HUES6 (cell line): Measurements from ENCODE around the gene MMP24OS.

Experiments
- H3K27ac ChIP-seq: 2 replicates; pipeline ENCODE4 v1.7.0; 2013; ENCODE audit warnings: low read depth, mild to moderate bottlenecking, low read length, inconsistent platforms
- H3K27me3 ChIP-seq: 2 replicates; pipeline ENCODE4 v1.6.1; 2013; ENCODE audit warnings: low read length; ENCODE audit not compliant: control insufficient read depth, insufficient read depth
- H3K36me3 ChIP-seq: 2 replicates; pipeline ENCODE4 v1.6.1; 2013; ENCODE audit warnings: low read length; ENCODE audit not compliant: control insufficient read depth, insufficient read depth
- H3K4me1 ChIP-seq: 2 replicates; pipeline ENCODE4 v1.6.1; 2013; ENCODE audit warnings: low read length; ENCODE audit not compliant: control insufficient read depth, insufficient read depth
- H3K4me3 ChIP-seq: 2 replicates; pipeline ENCODE4 v1.5.1; 2013; ENCODE audit warnings: low read depth, low read length
- H3K9ac ChIP-seq: one replicate; pipeline ENCODE4 v1.6.1; 2013; ENCODE audit warnings: mild to moderate bottlenecking, low read length
- H3K9me3 ChIP-seq: 2 replicates; pipeline ENCODE4 v1.6.1; 2013; ENCODE audit warnings: low read depth, low read length; ENCODE audit not compliant: control insufficient read depth, insufficient read depth

Gene MMP24OS

GRCh38 chr20:35277531-35278395 is at the start of gene MMP24OS:
MMP24OS (minus strand) TSS chr20:35278122; CDS start chr20:35277929, 193 bp downstream.
- H3K9me3 ChIP-seq = no peaks in the 10 kb centered on the region
- H3K27me3 ChIP-seq = no peaks in the 10 kb centered on the region
- peak within 1 kb of the TSS; percentile 84 for H3K9ac ChIP-seq
- peaks cover 64% of the 10 kb centered on the region for H3K36me3 ChIP-seq
- peak within 1 kb of the TSS; percentile 59; the same call in 1 of the 2 replicates for H3K27ac ChIP-seq
- H3K4me1 ChIP-seq = peaks cover 12% of the 10 kb centered on the region
- peak within 1 kb of the TSS; percentile 77 for H3K4me3 ChIP-seq

- Histone ChIP-seq H3K4me1 (peaks cover 12% of the 10 kb centered on the region), H3K27ac (no peak overlapping the region), H3K27me3 (no peaks in the 10 kb centered on the region), H3K9me3 (no peaks in the 10 kb centered on the region), H3K36me3 (no peaks in the 10 kb centered on the region), H3K4me3 (no peak overlapping the region), H3K9ac (no peak overlapping the region)
These were observed 49.4 kb upstream of the MMP24OS start for GRCh38 chr20:35327074-35327976.

DNA sequence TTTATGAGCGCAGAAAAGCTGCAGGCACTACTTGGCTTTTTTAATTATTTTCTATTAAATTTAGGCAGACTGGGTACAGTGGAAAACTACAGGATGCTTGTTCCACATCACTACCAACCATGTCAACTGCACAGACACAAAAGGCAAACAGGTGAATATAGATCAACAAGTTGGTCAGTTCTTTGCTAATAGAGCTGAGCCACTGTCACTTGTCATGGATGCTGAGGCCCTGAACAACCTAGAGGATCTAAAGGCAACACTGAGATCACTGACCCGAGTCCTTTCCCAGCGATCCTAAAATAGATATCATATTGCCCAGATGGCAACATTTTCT is 48.8 kb upstream of the MMP24OS start:
- H3K27me3 ChIP-seq = no peaks in the 10 kb centered on the region
- H3K36me3 ChIP-seq = no peaks in the 10 kb centered on the region
- peaks cover 12% of the 10 kb centered on the region for H3K4me1 ChIP-seq
- H3K9me3 ChIP-seq = no peaks in the 10 kb centered on the region
- no peak overlapping the region for H3K9ac ChIP-seq
- no peak overlapping the region for H3K4me3 ChIP-seq
- no peak overlapping the region for H3K27ac ChIP-seq

GRCh38 chr20:35326021-35326739 is 48.3 kb upstream of the MMP24OS start:
- Histone ChIP-seq H3K9ac (no peak overlapping the region), H3K4me3 (no peak overlapping the region), H3K9me3 (no peaks in the 10 kb centered on the region), H3K4me1 (peaks cover 12% of the 10 kb centered on the region), H3K36me3 (no peaks in the 10 kb centered on the region), H3K27me3 (no peaks in the 10 kb centered on the region), H3K27ac (no peak overlapping the region)

DNA sequence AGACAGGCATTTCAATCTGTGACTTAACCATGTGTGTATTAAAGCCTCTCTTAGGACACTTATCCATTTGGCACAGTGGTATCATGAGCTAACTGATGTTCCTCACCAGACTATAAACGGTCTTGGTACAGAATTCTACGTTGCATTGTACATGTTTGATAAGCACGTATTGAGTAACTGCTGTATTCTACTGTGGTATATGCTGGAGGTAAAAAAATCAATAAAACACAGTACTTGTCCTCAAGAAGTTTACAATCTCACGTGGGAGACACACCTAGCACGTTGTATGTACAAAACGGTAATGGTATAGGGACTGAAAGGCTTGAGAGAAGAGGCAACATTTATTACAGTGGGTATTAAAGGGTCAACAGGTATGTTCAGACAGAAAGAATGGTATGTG is 47.5 kb upstream of the MMP24OS start:
- H3K36me3 ChIP-seq = no peaks in the 10 kb centered on the region
- no peaks in the 10 kb centered on the region for H3K27me3 ChIP-seq
- H3K4me3 ChIP-seq = no peak overlapping the region
- no peaks in the 10 kb centered on the region for H3K9me3 ChIP-seq
- H3K27ac ChIP-seq = no peak overlapping the region
- H3K9ac ChIP-seq = no peak overlapping the region
- peaks cover 18% of the 10 kb centered on the region for H3K4me1 ChIP-seq

GRCh38 chr20:35320396-35321126 is 42.6 kb upstream of the MMP24OS start:
- H3K36me3 ChIP-seq = no peaks in the 10 kb centered on the region
- no peak overlapping the region for H3K9ac ChIP-seq
- no peaks in the 10 kb centered on the region for H3K27me3 ChIP-seq
- H3K27ac ChIP-seq = no peak overlapping the region
- no peaks in the 10 kb centered on the region for H3K9me3 ChIP-seq
- peaks cover 16% of the 10 kb centered on the region for H3K4me1 ChIP-seq
- no peak overlapping the region for H3K4me3 ChIP-seq

GRCh38 chr20:35319871-35320197 is 41.9 kb upstream of the MMP24OS start:
- no peaks in the 10 kb centered on the region for H3K9me3 ChIP-seq
- no peaks in the 10 kb centered on the region for H3K27me3 ChIP-seq
- peaks cover 23% of the 10 kb centered on the region for H3K4me1 ChIP-seq
- no peak overlapping the region for H3K27ac ChIP-seq
- no peak overlapping the region for H3K4me3 ChIP-seq
- no peaks in the 10 kb centered on the region for H3K36me3 ChIP-seq
- no peak overlapping the region for H3K9ac ChIP-seq

DNA sequence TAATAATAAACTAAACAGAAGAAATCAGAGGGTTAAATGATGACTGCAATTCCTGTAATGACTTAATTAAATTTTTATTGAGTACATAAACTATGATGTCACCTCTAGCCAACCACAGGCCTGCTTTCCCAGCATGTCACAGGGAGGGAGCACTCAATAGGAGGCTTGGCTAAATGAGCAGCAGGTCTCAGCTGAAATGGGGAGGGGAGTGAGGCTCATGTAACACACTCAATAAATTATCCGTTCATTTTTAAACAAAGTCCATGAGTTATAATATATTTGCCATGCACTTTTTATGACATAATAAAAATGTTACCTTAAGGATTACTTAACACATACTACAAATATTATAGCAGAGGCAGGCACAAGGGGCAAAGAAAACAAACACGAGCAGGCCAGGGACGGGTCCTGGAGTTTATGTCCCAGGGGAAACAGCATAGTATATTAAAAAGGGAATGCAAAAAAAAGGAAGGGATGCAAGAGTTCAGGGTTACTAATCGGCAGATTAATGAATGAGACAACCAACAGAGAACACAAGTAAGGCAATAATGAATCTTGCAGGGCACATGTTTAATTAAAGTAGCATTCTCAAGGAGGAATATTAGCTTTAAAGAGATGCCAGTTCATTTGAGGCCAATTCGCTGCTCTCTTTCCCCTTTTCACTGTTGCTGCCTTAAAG is 41.4 kb upstream of the MMP24OS start:
- Histone ChIP-seq H3K9ac (no peak overlapping the region), H3K4me1 (peaks cover 27% of the 10 kb centered on the region), H3K27me3 (no peaks in the 10 kb centered on the region), H3K36me3 (0 out of 2 replicates have a peak, but pooled peaks cover 2% of the 10 kb centered on the region), H3K4me3 (no peak overlapping the region), H3K9me3 (no peaks in the 10 kb centered on the region), H3K27ac (no peak overlapping the region)

- Histone ChIP-seq H3K27me3 (no peaks in the 10 kb centered on the region), H3K4me1 (peaks cover 27% of the 10 kb centered on the region), H3K4me3 (no peak overlapping the region), H3K9ac (no peak overlapping the region), H3K27ac (no peak overlapping the region), H3K9me3 (no peaks in the 10 kb centered on the region), H3K36me3 (0 out of 2 replicates have a peak, but pooled peaks cover 4% of the 10 kb centered on the region)
These were observed 40.7 kb upstream of the MMP24OS start for GRCh38 chr20:35318502-35319157.
